A549 treated with DMSO at 1 μM for 4 hours (cell line): Measurements from ENCODE around the gene KRTAP4-1. TPM values are rescaled to one million over a fixed set of nuclear protein-coding genes. Genes with fewer than 3 reads are reported as not detected.

Experiments used
- total RNA-seq: library from RNA; stranded (reverse); fragments of 200-300 nt; extraction: Qiagen RNA extraction; gene quantifications from 5 replicates; pipeline ENCODE4 v1.2.3, GENCODE V29; 2022; ENCODE audit warnings: low read depth

Gene KRTAP4-1
- 0.15 to 0.30 TPM (median 0.20 TPM) in 4 of 5 replicates, not detected in the other for total RNA-seq

GRCh38 chr17:41184480-41184961, at the start of gene KRTAP4-1:
Gene KRTAP4-1 (minus strand): TSS chr17:41184911. CDS start chr17:41184854, 57 bp downstream.

GRCh38 chr17:41232399-41233105, 47.8 kb upstream of the KRTAP4-1 start, which contains the start of gene KRTAP9-3:
Gene KRTAP9-3 (plus strand): TSS chr17:41232449. CDS start chr17:41232502, 53 bp downstream.

GRCh38 chr17:41226598-41227095, 41.9 kb upstream of the KRTAP4-1 start, which contains the start of gene KRTAP9-2:
Gene KRTAP9-2 (plus strand): TSS chr17:41226648. CDS start chr17:41226655, 7 bp downstream.

GRCh38 chr17:41189837-41190318, 5.2 kb upstream of the KRTAP4-1 start, which contains the start of gene KRTAP9-1:
Gene KRTAP9-1 (plus strand): TSS chr17:41189887. CDS start chr17:41189887, 0 bp downstream.

GRCh38 chr17:41177727-41178271, 6.9 kb downstream of the KRTAP4-1 start, which contains the start of gene KRTAP4-2:
Gene KRTAP4-2 (minus strand): TSS chr17:41178221. CDS start chr17:41178164, 57 bp downstream.

GRCh38 chr17:41168121-41168520, 16.6 kb downstream of the KRTAP4-1 start, which contains the start of gene KRTAP4-3:
Gene KRTAP4-3 (minus strand): TSS chr17:41168221. CDS start chr17:41168172, 49 bp downstream.

GRCh38 chr17:41160648-41161047, 24.1 kb downstream of the KRTAP4-1 start, which contains the start of gene KRTAP4-4:
Gene KRTAP4-4 (minus strand): TSS chr17:41160748. CDS start chr17:41160691, 57 bp downstream.

GRCh38 chr17:41149652-41149985, 35.1 kb downstream of the KRTAP4-1 start, which contains the start of gene KRTAP4-5:
Gene KRTAP4-5 (minus strand): TSS chr17:41149825. CDS start chr17:41149767, 58 bp downstream.

GRCh38 chr17:41140360-41141131, 44.2 kb downstream of the KRTAP4-1 start, which contains the start of gene KRTAP4-6:
Gene KRTAP4-6 (minus strand): TSS chr17:41140544. CDS start chr17:41140487, 57 bp downstream.

Other genes starting within 250 kb of the KRTAP4-1 start
- 0.09 to 0.18 TPM (median 0.10 TPM) in 3 of 5 replicates, not detected in the others for gene KRT23, start 247.3 kb downstream of the KRTAP4-1 start, total RNA-seq
- gene KRT39, start 218.0 kb downstream of the KRTAP4-1 start, total RNA-seq: not detected in 5 replicates
- gene KRT40, start 200.6 kb downstream of the KRTAP4-1 start, total RNA-seq: not detected in 5 replicates
- not detected in 5 replicates for gene KRTAP3-3, start 190.7 kb downstream of the KRTAP4-1 start, total RNA-seq
- 0.26 to 0.35 TPM (median 0.34 TPM) in 3 of 5 replicates, not detected in the others for gene KRTAP3-2, start 185.0 kb downstream of the KRTAP4-1 start, total RNA-seq
- gene KRTAP3-1, start 175.8 kb downstream of the KRTAP4-1 start, total RNA-seq: not detected in 5 replicates
- 0.08 TPM in 1 of 5 replicates, not detected in the others for gene KRTAP1-5, start 157.7 kb downstream of the KRTAP4-1 start, total RNA-seq
- gene KRTAP1-4, start 154.7 kb downstream of the KRTAP4-1 start, total RNA-seq: not detected in 5 replicates
- not detected in 5 replicates for gene KRTAP1-3, start 150.0 kb downstream of the KRTAP4-1 start, total RNA-seq
- not detected in 5 replicates for gene KRTAP1-1, start 143.5 kb downstream of the KRTAP4-1 start, total RNA-seq
- gene KRTAP2-1, start 137.6 kb downstream of the KRTAP4-1 start, total RNA-seq: not detected in 5 replicates
- gene KRTAP2-2, start 129.7 kb downstream of the KRTAP4-1 start, total RNA-seq: not detected in 5 replicates
- gene KRTAP2-3, start 124.8 kb downstream of the KRTAP4-1 start, total RNA-seq: 0.12 to 0.13 TPM in 2 of 5 replicates, not detected in the others
- not detected in 5 replicates for gene KRTAP2-4, start 119.0 kb downstream of the KRTAP4-1 start, total RNA-seq
- gene KRTAP4-7, start 100.8 kb downstream of the KRTAP4-1 start, total RNA-seq: not detected in 5 replicates
- gene KRTAP4-8, start 86.8 kb downstream of the KRTAP4-1 start, total RNA-seq: not detected in 5 replicates
- gene KRTAP4-16, start 82.7 kb downstream of the KRTAP4-1 start, total RNA-seq: not detected in 5 replicates
- gene KRTAP4-9, start 79.5 kb downstream of the KRTAP4-1 start, total RNA-seq: 0.20 TPM in 1 of 5 replicates, not detected in the others
- gene KRTAP4-11, start 66.5 kb downstream of the KRTAP4-1 start, total RNA-seq: not detected in 5 replicates
- not detected in 5 replicates for gene KRTAP4-12, start 60.7 kb downstream of the KRTAP4-1 start, total RNA-seq
- not detected in 5 replicates for gene KRTAP4-6, start 44.4 kb downstream of the KRTAP4-1 start, total RNA-seq
- gene KRTAP4-5, start 35.1 kb downstream of the KRTAP4-1 start, total RNA-seq: not detected in 5 replicates
- not detected in 5 replicates for gene KRTAP4-4, start 24.2 kb downstream of the KRTAP4-1 start, total RNA-seq
- gene KRTAP4-3, start 16.7 kb downstream of the KRTAP4-1 start, total RNA-seq: not detected in 5 replicates
- not detected in 5 replicates for gene KRTAP4-2, start 6.7 kb downstream of the KRTAP4-1 start, total RNA-seq
- gene KRTAP9-1, start 5.0 kb upstream of the KRTAP4-1 start, total RNA-seq: not detected in 5 replicates
- gene KRTAP9-2, start 41.7 kb upstream of the KRTAP4-1 start, total RNA-seq: not detected in 5 replicates
- not detected in 5 replicates for gene KRTAP9-3, start 47.5 kb upstream of the KRTAP4-1 start, total RNA-seq
- not detected in 5 replicates for gene KRTAP9-8, start 53.1 kb upstream of the KRTAP4-1 start, total RNA-seq
- not detected in 5 replicates for gene KRTAP9-4, start 64.8 kb upstream of the KRTAP4-1 start, total RNA-seq
- not detected in 5 replicates for gene KRTAP9-9, start 70.5 kb upstream of the KRTAP4-1 start, total RNA-seq
- not detected in 5 replicates for gene KRTAP9-6, start 80.5 kb upstream of the KRTAP4-1 start, total RNA-seq
- not detected in 5 replicates for gene KRTAP9-7, start 90.8 kb upstream of the KRTAP4-1 start, total RNA-seq
- not detected in 5 replicates for gene KRTAP29-1, start 117.9 kb upstream of the KRTAP4-1 start, total RNA-seq
- not detected in 5 replicates for gene KRTAP16-1, start 124.4 kb upstream of the KRTAP4-1 start, total RNA-seq
- not detected in 5 replicates for gene KRTAP17-1, start 130.8 kb upstream of the KRTAP4-1 start, total RNA-seq
- gene KRT33A, start 165.9 kb upstream of the KRTAP4-1 start, total RNA-seq: not detected in 5 replicates
- gene KRT33B, start 184.9 kb upstream of the KRTAP4-1 start, total RNA-seq: 0.07 to 0.28 TPM (median 0.15 TPM) in 3 of 5 replicates, not detected in the others
- 0.29 to 0.53 TPM (median 0.49 TPM) in 5 replicates for gene KRT34, start 197.4 kb upstream of the KRTAP4-1 start, total RNA-seq
- gene KRT31, start 212.7 kb upstream of the KRTAP4-1 start, total RNA-seq: not detected in 5 replicates
- not detected in 5 replicates for gene KRT37, start 239.7 kb upstream of the KRTAP4-1 start, total RNA-seq